GM21737 (cell line): ENCODE measurements around the gene NFIA.

Source experiments
- ATAC-seq: cut with Tn5 transposase; IDR thresholded peaks from one replicate; pipeline ENCODE4 v1.9.1; 2021; ENCODE audit warnings: mild to moderate bottlenecking, moderate library complexity; ENCODE audit not compliant: unreplicated experiment

The NFIA gene

GRCh38 chr1:61386323-61386722 lies 304.0 kb downstream of the NFIA start:
- no peak for ATAC-seq

GRCh38 chr1:61386770-61387169 lies 304.4 kb downstream of the NFIA start:
- no peak for ATAC-seq

- ATAC-seq, result no peak
Observed at GRCh38 chr1:61387829-61388228, 305.5 kb downstream of the NFIA start.

- ATAC-seq, result no peak
Observed at GRCh38 chr1:61388566-61388965, 306.2 kb downstream of the NFIA start.

GRCh38 chr1:61389194-61389925 lies 307.0 kb downstream of the NFIA start:
- ATAC-seq, result no peak

GRCh38 chr1:61389926-61390845 lies 307.8 kb downstream of the NFIA start:
- no peak for ATAC-seq

GRCh38 chr1:61391730-61392129 lies 309.4 kb downstream of the NFIA start:
- no peak for ATAC-seq

- ATAC-seq, result no peak
Observed at GRCh38 chr1:61392409-61393242, 310.3 kb downstream of the NFIA start.

- ATAC-seq, result no peak
Observed at GRCh38 chr1:61393575-61393974, 311.2 kb downstream of the NFIA start.

- ATAC-seq, result no peak
Observed at GRCh38 chr1:61395146-61395800, 312.9 kb downstream of the NFIA start.

- ATAC-seq, result no peak
Observed at GRCh38 chr1:61397495-61397894, 315.1 kb downstream of the NFIA start.

- no peak for ATAC-seq
Observed at GRCh38 chr1:61397935-61398334, 315.6 kb downstream of the NFIA start.

- no peak for ATAC-seq
Observed at GRCh38 chr1:61399199-61399598, 316.8 kb downstream of the NFIA start.

- ATAC-seq, result no peak
Observed at GRCh38 chr1:61400131-61400770, 317.9 kb downstream of the NFIA start.

- no peak for ATAC-seq
Observed at GRCh38 chr1:61400997-61401396, 318.6 kb downstream of the NFIA start.

- ATAC-seq, result no peak
Observed at GRCh38 chr1:61403679-61404596, 321.6 kb downstream of the NFIA start.

GRCh38 chr1:61404597-61405376 lies 322.4 kb downstream of the NFIA start:
- no peak for ATAC-seq

GRCh38 chr1:61406467-61406866 lies 324.1 kb downstream of the NFIA start:
- no peak for ATAC-seq
